IMR-90 (cell line): ENCODE data around the gene PACC1. TPM values are rescaled to one million over a fixed set of nuclear protein-coding genes. Genes with fewer than 3 reads are reported as not detected.

Experiments
- ATAC-seq: fragments of 200-7000 bp; cut with Tn5 transposase; 2 replicates; pipeline ENCODE4 v1.9.1; 2020; ENCODE audit warnings: low read depth, mild to moderate bottlenecking, moderate library complexity
- BruUV-seq: library from RNA; stranded (reverse); fragments of 400-500 nt; replicated peaks from 2 replicates; lab custom pipeline; 2021; lab: Mats Ljungman, UMichigan
- CTCF ChIA-PET: fragments of 300-600 bp; formaldehyde crosslinking; extraction: SDS; loops from one replicate; lab custom pipeline; 2021; ENCODE audit warnings: antibody characterized with exemption; lab: Yijun Ruan, JAX
- POLR2A ChIA-PET: fragments of 300-600 bp; sonication (Branson Sonifier 250); formaldehyde crosslinking; loops from one replicate; lab custom pipeline; 2022; ENCODE audit warnings: antibody characterized with exemption; ENCODE audit not compliant: unreplicated experiment; lab: Charles Lee
- DNase-seq: peaks from one replicate; pipeline ENCODE4 v3.0.0; 2013
- H2AFZ ChIP-seq: replicated peaks from 2 replicates; pipeline ENCODE3; 2013; ENCODE audit warnings: low read length, mild to moderate bottlenecking; ENCODE audit not compliant: poor library complexity
- H2AK5ac ChIP-seq: 2 replicates; pipeline ENCODE4 v1.6.1; 2013; ENCODE audit warnings: low read depth, low read length, inconsistent platforms
- H2AK9ac ChIP-seq: replicated peaks from 2 replicates; pipeline ENCODE3; 2013; ENCODE audit warnings: mild to moderate bottlenecking, low read depth, low read length, moderate library complexity; ENCODE audit not compliant: poor library complexity
- H2BK120ac ChIP-seq: 2 replicates; pipeline ENCODE4 v1.6.1; 2013; ENCODE audit warnings: low read depth, low read length, inconsistent platforms
- H2BK15ac ChIP-seq: 3 replicates; pipeline ENCODE4 v1.6.1; 2013; ENCODE audit warnings: low read depth, low read length, inconsistent platforms
- H2BK20ac ChIP-seq: 2 replicates; pipeline ENCODE4 v1.6.1; 2013; ENCODE audit warnings: low read depth, mild to moderate bottlenecking, inconsistent platforms, low read length, moderate library complexity
- H2BK5ac ChIP-seq: 2 replicates; pipeline ENCODE4 v1.6.1; 2013; ENCODE audit warnings: mild to moderate bottlenecking, low read depth, low read length, inconsistent platforms; ENCODE audit not compliant: poor library complexity, severe bottlenecking
- H3K14ac ChIP-seq: replicated peaks from 2 replicates; pipeline ENCODE4 v1.6.1; 2013; ENCODE audit warnings: low read depth, low read length, inconsistent platforms
- H3K18ac ChIP-seq: 2 replicates; pipeline ENCODE4 v1.6.1; 2013; ENCODE audit warnings: low read depth, low read length, control low read depth
- H3K23ac ChIP-seq: 2 replicates; pipeline ENCODE4 v1.6.1; 2013; ENCODE audit warnings: low read depth, low read length, inconsistent platforms
- H3K27ac ChIP-seq: 2 replicates; pipeline ENCODE4 v1.5.1; 2013; ENCODE audit warnings: mild to moderate bottlenecking, control low read depth, low read length; ENCODE audit not compliant: insufficient read depth
- H3K27me3 ChIP-seq: 2 replicates; pipeline ENCODE4 v1.6.1; 2013; ENCODE audit warnings: low read length; ENCODE audit not compliant: control insufficient read depth, insufficient read depth
- H3K36me3 ChIP-seq: 2 replicates; pipeline ENCODE4 v1.6.1; 2013; ENCODE audit warnings: low read length, mixed read lengths; ENCODE audit not compliant: control insufficient read depth, insufficient read depth
- H3K4ac ChIP-seq: 2 replicates; pipeline ENCODE4 v1.6.1; 2013; ENCODE audit warnings: low read depth, low read length, inconsistent platforms
- H3K4me1 ChIP-seq: 2 replicates; pipeline ENCODE4 v1.6.1; 2013; ENCODE audit warnings: low read length, mixed read lengths; ENCODE audit not compliant: control insufficient read depth, insufficient read depth
- H3K4me2 ChIP-seq: 2 replicates; pipeline ENCODE4 v1.6.1; 2013; ENCODE audit warnings: low read depth, mild to moderate bottlenecking, control low read depth, low read length, moderate library complexity
- H3K4me3 ChIP-seq: 2 replicates; pipeline ENCODE4 v1.5.1; 2013; ENCODE audit warnings: low read depth, mild to moderate bottlenecking, control low read depth, low read length, moderate library complexity; ENCODE audit not compliant: insufficient read depth
- H3K56ac ChIP-seq: 2 replicates; pipeline ENCODE4 v1.6.1; 2013; ENCODE audit warnings: low read length, inconsistent platforms; ENCODE audit not compliant: insufficient read depth; ENCODE audit errors: extremely low read depth
- H3K79me1 ChIP-seq, 2 experiments: 2 replicates each; pipeline ENCODE4 v1.6.1; 2013; ENCODE audit warnings: low read length in 2 of 2, inconsistent platforms in 1 of 2, low read depth in 1 of 2
- H3K9ac ChIP-seq: 2 replicates; pipeline ENCODE4 v1.6.1; 2013; ENCODE audit warnings: low read depth, low read length, control low read depth
- H3K9me1 ChIP-seq: 2 replicates; pipeline ENCODE4 v1.6.1; 2013; ENCODE audit warnings: low read length, inconsistent platforms; ENCODE audit not compliant: insufficient read depth
- H3K9me3 ChIP-seq: 2 replicates; pipeline ENCODE4 v1.6.1; 2013; ENCODE audit warnings: low read length; ENCODE audit not compliant: control insufficient read depth, insufficient read depth
- H4K20me1 ChIP-seq: 2 replicates; pipeline ENCODE4 v1.6.1; 2013; ENCODE audit warnings: low read length, inconsistent platforms; ENCODE audit not compliant: insufficient read depth
- H4K5ac ChIP-seq: 2 replicates; pipeline ENCODE4 v1.6.1; 2013; ENCODE audit warnings: mild to moderate bottlenecking, low read depth, low read length, control low read depth
- H4K8ac ChIP-seq, 2 experiments: 2 replicates each; pipeline ENCODE4 v1.6.1; 2013; ENCODE audit warnings: low read depth in 2 of 2, low read length in 2 of 2, control low read depth in 1 of 2, inconsistent platforms in 1 of 2
- H4K91ac ChIP-seq: 2 replicates; pipeline ENCODE4 v1.6.1; 2013; ENCODE audit warnings: low read depth, low read length, inconsistent platforms; ENCODE audit not compliant: insufficient read depth
- CEBPB ChIP-seq: IDR thresholded peaks from 2 replicates; pipeline ENCODE4 v1.6.1; 2012; ENCODE audit warnings: low read depth, low read length, improper control_type of control experiment
- CHD1 ChIP-seq: IDR thresholded peaks from 2 replicates; pipeline ENCODE4 v1.6.1; 2012; ENCODE audit warnings: low read depth, low read length, improper control_type of control experiment
- FOS ChIP-seq: fragments of 150-350 bp; IDR thresholded peaks from 2 replicates; pipeline ENCODE4 v1.6.1; 2016; ENCODE audit warnings: low read depth, low read length
- MAFK ChIP-seq: IDR thresholded peaks from 2 replicates; pipeline ENCODE4 v1.6.1; 2012; ENCODE audit warnings: low read depth, low read length, improper control_type of control experiment
- MAZ ChIP-seq: IDR thresholded peaks from 2 replicates; pipeline ENCODE4 v1.6.1; 2012; ENCODE audit warnings: low read depth, mild to moderate bottlenecking, low read length, improper control_type of control experiment, moderate library complexity, borderline replicate concordance
- MXI1 ChIP-seq: IDR thresholded peaks from 2 replicates; pipeline ENCODE4 v1.6.1; 2012; ENCODE audit warnings: low read depth, mild to moderate bottlenecking, low read length, moderate library complexity, borderline replicate concordance
- NFE2L2 ChIP-seq: fragments of 150-350 bp; IDR thresholded peaks from 2 replicates; pipeline ENCODE4 v1.6.1; 2016; ENCODE audit warnings: low read depth, mild to moderate bottlenecking, low read length
- RAD21 ChIP-seq: IDR thresholded peaks from 2 replicates; pipeline ENCODE4 v1.6.1; 2012; ENCODE audit warnings: low read length, improper control_type of control experiment
- RCOR1 ChIP-seq: IDR thresholded peaks from 2 replicates; pipeline ENCODE4 v1.6.1; 2012; ENCODE audit warnings: mild to moderate bottlenecking, low read length, improper control_type of control experiment; ENCODE audit not compliant: insufficient replicate concordance
- SMC3 ChIP-seq: fragments of 150-350 bp; IDR thresholded peaks from 2 replicates; pipeline ENCODE4 v1.6.1; 2016; ENCODE audit warnings: low read depth, mild to moderate bottlenecking, antibody characterized with exemption, low read length, moderate library complexity
- USF2 ChIP-seq: fragments of 150-350 bp; IDR thresholded peaks from 2 replicates; pipeline ENCODE4 v1.6.1; 2017; ENCODE audit warnings: mild to moderate bottlenecking, antibody characterized with exemption, low read length, low read depth
- WGBS, 2 experiments: methylation state at CpG; one replicate each; pipeline versions ENCODE4 v1.1.5 to v1.1.7; 2013; ENCODE audit warnings: missing lambda C conversion rate in 2 of 2; ENCODE audit not compliant: insufficient read length in 1 of 2; ENCODE audit errors: extremely low coverage in 2 of 2; 5-methylcytosine and 5-hydroxymethylcytosine counted together
- dilution Hi-C: fragments of 300-500 bp; cut with HindIII; formaldehyde crosslinking; loops from one replicate; pipeline ENCODE4 v1.14.3; 2018; ENCODE audit warnings: low sequenced_read_pairs; ENCODE audit not compliant: unreplicated experiment
- in situ Hi-C: fragments of 300-500 bp; cut with MboI; formaldehyde crosslinking; loops from 3 replicates; pipeline ENCODE4 v1.14.3; 2019; ENCODE audit warnings: low sequenced_read_pairs, inconsistent platforms, mixed read lengths
- intact Hi-C: fragments of 100-400 bp; cut with micrococcal nuclease; formaldehyde crosslinking; loops from 2 replicates; pipeline ENCODE4 v1.10.0; 2022
- polyA plus RNA-seq, 3 experiments: library from polyadenylated mRNA; depleted of rRNA; stranded (reverse); fragments of >200 nt; gene quantifications; 2 replicates each; pipeline ENCODE4 v1.2.3, GENCODE V29; 2012; ENCODE audit warnings: low replicate concordance in 1 of 3
- total RNA-seq: library from RNA; depleted of rRNA; stranded (reverse); fragments of >200 nt; gene quantifications from 2 replicates; pipeline ENCODE4 v1.2.3, GENCODE V29; 2012

Gene PACC1
- total and polyA plus RNA-seq, 2 of the 4 experiments (the other 2 are of a cell fraction): 8.6 to 13.4 TPM

DNA sequence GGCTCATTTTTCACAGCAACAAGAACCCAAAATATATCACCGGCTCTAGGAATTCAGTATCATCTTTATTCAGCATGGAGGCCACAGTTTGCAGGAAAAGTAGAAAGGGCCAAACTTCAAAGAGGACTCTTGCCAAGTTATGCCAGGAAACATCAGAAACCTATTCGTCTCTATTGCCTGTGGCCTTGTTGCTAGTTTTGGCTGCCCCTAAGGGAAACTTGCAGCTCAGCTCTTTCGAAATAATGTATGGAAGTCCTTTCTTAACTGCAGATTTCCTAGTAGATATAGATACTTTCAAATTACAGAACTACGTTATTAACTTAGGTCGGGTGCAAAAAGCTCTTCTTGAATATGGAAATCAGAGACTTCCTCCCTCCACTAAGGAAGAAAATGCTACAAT lies 13.8 kb upstream of the PACC1 start:
- ATAC-seq (no peak), DNase-seq (no peak)
- no peak overlapping the region for H3K4me2 ChIP-seq
- no peak overlapping the region for H2AK9ac ChIP-seq
- TF ChIP-seq MAFK: no peak
- no peak for TF ChIP-seq CHD1
- TF ChIP-seq MAZ: no peak
- no peak for TF ChIP-seq FOS
- no peak for TF ChIP-seq NFE2L2
- no peak for TF ChIP-seq MXI1
- no peak for TF ChIP-seq RAD21
- TF ChIP-seq RCOR1: no peak
- TF ChIP-seq USF2: no peak
- no peak for TF ChIP-seq SMC3
- TF ChIP-seq CEBPB: no peak
- dilution Hi-C loops (no loop called here), in situ Hi-C loops (no loop called here), intact Hi-C loops (no loop called here)
- no peak overlapping the region for H2AFZ ChIP-seq
- H4K20me1 ChIP-seq: 0 out of 2 replicates have a peak, but pooled peaks cover 2% of the 10 kb centered on the region
- H3K79me1 ChIP-seq: peaks cover 5 to 9% of the 10 kb centered on the region in 2 experiments; a peak in 3 of 4 replicates
- no peak overlapping the region for H3K14ac ChIP-seq
- no peaks in the 10 kb centered on the region for H3K9me3 ChIP-seq
- ChIA-PET CTCF (no interaction called here), POLR2A (no interaction called here)
- no peak overlapping the region for H3K9ac ChIP-seq
- no peak overlapping the region for H3K27ac ChIP-seq
- no peaks in the 10 kb centered on the region for H3K36me3 ChIP-seq
- H3K9me1 ChIP-seq: 0 out of 2 replicates have a peak, but pooled peaks cover 3% of the 10 kb centered on the region
- H3K23ac ChIP-seq: no peak overlapping the region
- no peak overlapping the region for H4K8ac ChIP-seq
- no peak overlapping the region for H2BK5ac ChIP-seq
- BruUV-seq: no TSS peak
- no peak overlapping the region for H2BK20ac ChIP-seq
- H2BK120ac ChIP-seq: no peak overlapping the region
- H3K27me3 ChIP-seq: peaks cover 13% of the 10 kb centered on the region
- no peak overlapping the region for H2BK15ac ChIP-seq
- no peak overlapping the region for H3K56ac ChIP-seq
- H4K91ac ChIP-seq: no peak overlapping the region
- no peak overlapping the region for H3K18ac ChIP-seq
- no peak overlapping the region for H4K5ac ChIP-seq
- WGBS, 2 experiments: no CpG with 5 or more reads among the region's 5 CpGs
- no peak overlapping the region for H3K4me3 ChIP-seq
- H3K4ac ChIP-seq: no peak overlapping the region
- no peak overlapping the region for H2AK5ac ChIP-seq
- H3K4me1 ChIP-seq: peaks cover 10% of the 10 kb centered on the region; the same call in 1 of the 2 replicates
